Stimulated activated CD8-positive, alpha-beta memory T cell treated with anti-CD3 and anti-CD28 coated beads, Interleukin-15, amount 100 ng/mL, for 24 hours (primary cell): ENCODE measurements around the gene CATSPER1.
A peak's percentile ranks its signal among the peaks of the same experiment; 100 is the strongest.
"Not testable (repeated sequence)": the region's sequence is repeated elsewhere in the genome, so short reads cannot be mapped to it uniquely, and the experiment has no call there.

ENCODE experiments used
- DNase-seq: peaks from one replicate; pipeline ENCODE4 v3.0.0-alpha.2; 2020; ENCODE audit warnings: low read depth

The CATSPER1 gene

DNA sequence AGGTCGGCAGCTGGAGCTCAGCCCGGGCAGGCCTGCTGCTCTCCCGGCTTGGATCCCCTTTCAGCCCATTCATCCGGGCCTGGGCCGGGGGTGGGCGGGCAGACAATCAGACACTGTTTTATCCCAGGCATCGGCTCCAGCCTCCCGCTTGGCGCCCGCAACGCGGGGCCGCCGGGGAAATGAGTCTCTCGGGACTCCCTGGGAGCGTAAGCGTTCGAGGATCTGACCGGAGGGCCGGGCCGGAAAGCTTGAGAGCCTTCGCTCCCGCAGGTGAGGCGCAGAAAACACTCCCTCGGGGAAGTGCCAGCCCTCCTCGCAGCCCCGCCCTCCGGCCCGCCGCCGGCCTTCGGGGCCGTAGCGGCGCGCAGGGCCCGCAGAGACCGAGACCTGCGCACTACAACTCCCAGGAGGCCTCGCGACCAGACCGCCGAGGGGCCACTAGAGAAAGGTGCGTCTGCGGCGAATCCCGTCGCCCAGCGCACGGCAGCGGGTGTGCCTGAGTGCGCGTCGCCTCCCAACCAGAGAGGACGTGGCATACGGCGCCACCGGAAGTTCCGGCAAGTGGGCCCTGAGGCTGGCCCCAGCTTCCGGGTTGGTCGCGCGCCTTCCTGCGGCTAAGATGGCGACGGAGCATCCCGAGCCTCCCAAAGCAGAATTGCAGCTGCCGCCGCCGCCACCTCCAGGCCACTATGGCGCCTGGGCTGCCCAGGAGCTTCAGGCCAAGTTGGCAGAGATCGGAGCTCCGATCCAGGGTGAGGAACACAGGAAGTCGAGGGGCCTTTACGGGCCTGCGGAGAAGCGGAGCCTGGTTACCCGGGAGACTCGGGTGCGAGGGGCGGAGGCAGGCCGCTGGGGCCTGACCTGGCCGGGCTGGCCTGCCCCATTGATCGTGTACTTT is 25.7 kb upstream of the CATSPER1 start, which contains the start of gene SF3B2:
SF3B2 (plus strand) TSS at position 599 of the 898 bp plus-strand sequence; CDS start at position 620, 21 bp downstream.
- DNase-seq, result peak; percentile 82

DNA sequence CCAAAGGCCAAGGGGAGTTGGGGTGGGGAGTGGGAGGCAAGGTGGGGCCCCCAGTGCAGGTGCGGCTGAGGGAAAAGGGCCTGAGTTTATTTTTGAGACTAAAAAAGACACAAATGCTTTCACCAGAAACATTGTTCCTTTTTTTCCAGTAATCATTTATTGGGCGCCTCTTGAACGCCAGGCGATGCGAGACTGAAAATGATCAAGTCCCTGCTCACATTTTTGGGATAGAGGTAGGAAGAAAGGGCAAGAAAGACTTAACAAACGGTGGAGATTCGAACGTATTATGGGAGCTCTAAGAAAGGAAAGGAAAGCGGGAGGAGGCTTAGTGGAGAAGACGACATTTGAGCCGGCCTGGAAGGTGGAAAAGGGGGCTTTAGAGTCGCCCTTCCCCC is 25.1 kb upstream of the CATSPER1 start:
- no peak for DNase-seq

DNA sequence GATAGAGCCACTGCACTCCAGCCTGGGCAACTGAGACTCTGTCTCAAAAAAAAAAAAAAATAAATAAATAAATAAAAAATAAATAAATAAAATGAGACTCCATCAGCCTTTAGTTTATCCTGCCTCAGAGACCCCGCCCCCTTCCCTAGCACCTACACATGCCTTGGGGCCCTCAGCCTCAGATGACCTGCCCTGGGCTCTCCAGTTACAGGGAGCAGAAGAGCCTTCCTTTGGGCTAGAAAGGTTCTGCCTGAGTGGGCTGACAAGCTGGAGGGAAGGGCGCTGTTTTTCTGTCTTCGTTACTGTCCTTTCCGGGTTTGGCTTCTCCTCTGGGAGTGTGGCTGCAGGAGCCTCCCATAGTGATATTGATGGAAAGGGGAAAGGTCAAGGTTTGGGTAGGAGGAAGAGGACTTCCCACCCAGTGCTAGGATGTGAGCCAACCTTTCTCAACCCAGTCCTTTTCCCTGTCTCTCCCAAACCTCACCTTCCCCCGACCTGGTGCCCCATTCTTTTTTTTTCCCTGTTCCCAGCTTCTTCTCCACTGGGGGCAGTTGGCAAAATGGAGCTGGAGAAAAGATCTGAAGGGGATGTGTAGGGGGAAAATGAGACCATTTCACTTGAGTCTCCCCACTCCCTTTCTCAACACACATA is 24.4 kb upstream of the CATSPER1 start:
- DNase-seq, result no peak

DNA sequence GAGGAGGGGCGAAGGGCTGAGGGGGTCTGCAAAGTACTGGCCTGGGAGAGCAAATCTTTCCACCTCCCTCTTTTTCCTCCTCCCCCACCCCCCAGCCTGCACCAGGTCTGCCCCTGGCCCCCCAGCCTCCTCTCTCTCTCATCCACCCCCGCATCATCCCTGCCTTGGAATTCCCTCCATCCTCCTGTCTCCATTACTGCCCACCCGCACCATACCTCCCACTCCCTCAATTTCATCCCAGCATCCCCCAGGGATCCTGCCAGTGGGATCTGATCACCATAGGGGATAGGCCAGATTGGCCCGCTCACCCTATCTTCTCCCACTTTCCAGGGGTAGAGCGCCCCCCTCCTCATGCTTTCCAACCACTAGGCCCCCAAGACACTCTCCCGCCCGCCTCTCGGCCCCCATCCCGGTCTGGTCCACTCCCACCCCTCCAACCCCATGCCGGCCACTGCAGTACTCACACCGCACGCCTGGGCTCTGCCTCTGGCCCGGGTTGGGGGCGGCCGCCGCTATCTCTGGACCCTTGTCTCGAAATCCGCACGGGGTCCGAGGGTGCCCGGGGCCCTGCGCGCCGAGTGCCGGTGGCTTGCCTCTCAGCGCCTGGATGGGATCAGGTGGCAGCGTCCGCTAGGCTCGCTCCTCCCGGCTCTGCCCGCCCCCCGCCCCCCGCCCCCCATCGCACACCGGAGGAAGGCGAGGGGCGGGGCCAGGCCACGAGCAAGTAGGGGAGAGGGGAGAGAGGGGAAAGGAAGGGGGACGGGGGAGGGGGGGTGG is 22.5 kb upstream of the CATSPER1 start, which contains the start of gene GAL3ST3:
GAL3ST3 (minus strand) TSS at position 615 of the 777 bp plus-strand sequence. CDS start 3,746 bp downstream, outside the sequence.
- no peak for DNase-seq

DNA sequence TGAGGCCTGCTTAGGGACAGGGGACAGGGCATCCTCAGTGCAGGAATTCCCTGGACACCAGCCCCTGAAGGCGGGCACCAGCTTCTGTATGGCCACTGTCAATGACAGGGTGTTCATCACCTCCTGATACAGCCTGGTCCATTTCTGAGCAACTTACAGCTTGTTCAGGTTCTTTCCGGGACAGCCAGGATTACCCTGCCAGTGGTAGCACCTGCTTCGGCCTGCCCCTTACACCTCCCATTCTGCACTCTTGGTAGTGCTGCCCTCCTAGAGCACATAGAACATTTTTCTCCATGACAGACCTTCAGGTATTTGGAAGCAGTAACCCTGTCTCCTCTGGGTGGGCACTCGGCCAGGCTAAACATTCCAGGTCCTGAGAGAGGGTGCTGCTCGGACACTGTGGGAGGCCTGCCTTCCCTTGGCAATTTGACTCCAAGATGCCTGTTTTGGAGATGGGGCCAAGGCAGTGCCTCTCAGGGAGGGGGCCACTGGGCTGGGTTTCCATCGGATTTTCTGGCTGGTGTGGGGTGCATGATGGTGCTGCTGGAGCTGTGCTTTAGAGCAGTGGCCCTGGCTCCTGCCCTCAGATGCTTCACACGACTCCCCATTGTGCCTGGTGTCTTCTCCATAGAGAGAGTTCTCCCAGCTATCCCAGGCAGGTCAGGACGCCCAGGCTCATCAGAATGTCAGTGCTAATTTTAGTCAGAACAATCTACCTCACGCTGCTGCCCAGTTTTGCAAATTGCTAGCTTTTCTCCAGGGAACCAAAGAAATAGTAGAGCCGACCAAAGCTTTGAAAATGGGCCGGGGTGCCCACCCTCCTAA is 21.5 kb upstream of the CATSPER1 start:
- DNase-seq, result no peak

DNA sequence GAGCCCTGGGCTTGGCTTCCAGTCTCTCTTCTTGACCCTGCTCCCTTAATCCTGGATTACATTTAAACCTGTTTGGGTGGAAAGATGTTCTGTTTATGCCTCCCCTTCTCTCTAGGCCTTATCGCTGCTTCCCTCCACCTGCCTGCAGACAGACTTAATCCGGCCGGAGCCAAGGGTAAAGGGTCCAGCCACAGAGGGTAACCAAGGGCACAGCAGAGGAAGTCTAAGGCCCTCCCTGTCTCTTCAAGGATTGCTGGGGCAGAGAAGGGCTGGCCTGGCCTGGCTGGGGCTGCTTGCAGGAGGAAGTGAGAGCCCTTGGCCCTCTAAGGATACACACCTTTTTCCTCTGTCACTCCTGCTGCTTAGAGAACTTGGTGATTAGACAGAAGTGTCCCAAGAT is 20.6 kb upstream of the CATSPER1 start:
- no peak for DNase-seq

DNA sequence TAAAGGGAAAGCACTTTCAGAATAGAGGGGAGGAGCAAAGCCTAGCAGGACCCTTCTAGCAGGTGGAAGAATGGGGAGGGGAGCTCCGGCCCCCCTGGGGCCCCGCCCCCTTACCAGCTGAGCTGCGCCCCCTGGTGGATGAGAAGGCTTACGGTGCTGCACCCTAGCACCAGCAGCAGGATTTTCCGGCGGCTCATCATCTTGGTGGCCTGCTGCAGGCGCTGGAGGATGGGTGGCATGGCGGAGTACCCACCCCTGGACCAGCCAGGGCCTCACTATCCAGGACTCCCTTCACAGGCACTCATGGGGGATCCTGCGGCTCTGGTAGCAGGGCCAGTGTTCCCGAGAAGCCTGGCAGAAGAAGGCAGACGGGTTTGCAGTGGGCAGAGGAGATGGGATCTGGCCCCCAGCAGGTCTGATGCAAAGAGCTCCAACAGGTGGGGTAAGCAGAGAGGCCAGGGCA is 18.9 kb upstream of the CATSPER1 start:
- peak; percentile 76 for DNase-seq

DNA sequence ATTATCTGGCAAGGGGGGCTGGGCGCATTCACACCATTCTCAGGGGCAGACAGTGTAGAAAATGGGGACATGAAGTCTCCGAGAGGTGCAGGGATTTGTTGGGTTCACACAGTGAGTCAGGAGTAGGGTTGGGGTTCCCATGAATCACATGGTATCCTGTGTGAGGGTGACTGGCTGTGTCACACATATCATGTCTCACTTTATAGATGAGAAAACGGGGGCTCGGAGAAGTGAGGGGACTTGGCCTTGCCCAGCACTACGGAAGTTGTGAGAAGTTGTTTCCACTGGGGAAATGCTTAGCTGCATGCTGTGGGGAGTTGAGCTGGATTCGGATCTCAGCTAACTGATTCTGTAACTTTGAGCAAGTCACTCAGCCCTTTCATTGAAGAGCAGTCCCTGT is 18.5 kb upstream of the CATSPER1 start:
- no peak for DNase-seq

DNA sequence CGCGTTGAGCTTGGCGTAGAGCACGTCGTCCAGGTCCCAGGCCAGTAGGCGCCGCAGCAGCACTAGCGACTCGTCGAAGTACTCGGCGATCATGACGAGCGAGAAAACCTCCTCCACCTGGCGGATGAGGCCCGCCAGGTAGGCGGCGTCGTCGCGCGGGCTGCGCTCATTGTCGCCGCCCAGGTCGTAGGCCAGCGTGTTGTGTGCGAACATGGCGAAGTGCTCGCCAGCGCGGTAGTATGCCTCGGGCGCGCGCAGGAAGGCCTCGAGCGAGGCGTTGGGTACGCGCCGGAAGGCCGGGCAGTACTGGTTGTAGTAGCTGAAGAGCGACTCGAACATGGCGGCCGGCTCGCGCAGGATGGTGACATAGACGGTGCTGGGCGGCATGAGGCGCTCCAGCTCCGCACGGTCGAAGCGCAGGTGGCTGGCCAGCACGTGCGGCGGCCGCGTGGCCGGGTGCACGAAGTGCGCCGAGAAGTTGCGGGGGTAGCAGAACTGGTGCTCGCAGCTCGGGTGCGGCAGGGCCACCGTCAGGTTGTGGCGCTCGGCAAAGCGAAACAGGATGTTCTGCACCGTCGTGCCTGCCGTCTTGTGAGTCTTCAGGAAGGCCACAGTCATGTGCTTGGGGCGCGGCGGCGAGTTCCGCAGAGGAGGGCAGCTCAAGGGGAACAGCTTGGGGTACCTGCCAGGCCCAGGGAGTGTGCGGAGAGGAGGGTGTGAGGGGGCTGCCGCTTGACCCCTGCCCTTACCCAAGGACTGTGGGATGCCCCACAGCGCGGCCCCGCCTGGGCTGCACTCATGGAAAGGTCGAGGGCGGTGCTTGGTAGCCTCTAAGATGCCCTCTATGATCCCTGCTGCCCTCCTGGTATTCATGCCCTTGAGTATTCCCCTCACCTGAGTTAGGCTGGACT is 17.0 kb upstream of the CATSPER1 start:
- no peak for DNase-seq

DNA sequence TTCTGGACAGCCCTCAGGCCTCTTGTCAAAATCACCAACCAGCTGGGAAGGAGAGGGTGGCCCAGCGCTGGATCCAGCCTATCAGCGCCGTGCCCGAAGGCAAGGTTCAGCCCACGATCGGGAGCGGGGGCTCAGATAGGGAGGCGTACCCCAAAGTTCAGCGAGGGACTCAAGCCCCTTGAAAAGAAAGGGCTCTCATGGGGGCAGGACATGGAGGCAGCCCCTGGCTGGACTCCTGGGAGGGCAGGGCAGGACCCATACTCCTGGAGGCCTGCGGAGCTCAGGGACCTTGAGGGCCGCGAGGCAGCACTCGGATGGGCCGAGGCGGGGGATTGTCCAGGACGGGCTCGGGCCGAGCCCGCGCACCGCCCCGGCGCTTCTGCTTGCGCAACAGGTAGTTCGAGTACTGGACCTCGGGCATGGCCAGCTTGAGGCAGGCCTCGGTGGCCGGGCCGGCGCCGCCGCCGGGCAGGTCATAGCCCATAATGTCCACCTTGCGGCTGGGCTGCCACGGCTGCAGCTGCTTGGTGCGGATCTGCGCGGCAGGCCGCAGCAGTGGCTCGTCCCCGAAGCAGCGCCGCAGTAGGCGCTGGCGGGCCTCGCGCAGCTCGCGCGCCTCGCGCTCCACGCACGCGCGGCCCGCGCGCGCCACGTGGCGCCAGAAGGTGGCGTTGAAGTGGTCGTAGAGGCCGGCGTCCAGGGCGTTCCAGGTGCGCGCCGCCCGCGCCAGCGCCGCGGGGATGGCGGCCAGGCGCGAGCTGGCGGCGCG is 16.1 kb upstream of the CATSPER1 start:
- DNase-seq, result no peak

DNA sequence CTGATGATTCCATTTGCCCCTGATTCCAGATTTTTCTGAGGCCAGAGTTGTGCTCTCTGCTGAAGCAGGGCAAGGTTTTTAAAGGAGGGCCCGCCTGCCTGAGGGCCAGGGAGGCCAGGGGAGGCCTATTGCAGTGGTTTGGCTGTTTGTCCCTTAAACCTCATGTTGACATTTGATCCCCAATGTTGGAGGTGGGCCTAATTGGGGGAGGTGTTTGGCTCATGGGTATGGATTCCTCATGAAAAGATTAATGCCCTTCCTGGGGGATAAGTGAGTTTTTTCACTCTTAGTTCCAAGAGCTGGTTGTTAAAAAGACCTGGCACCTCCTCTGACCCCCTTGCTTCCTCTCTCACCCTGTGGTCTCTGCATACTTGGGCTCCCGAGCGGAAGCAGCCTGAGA is 13.5 kb upstream of the CATSPER1 start:
- no peak for DNase-seq

DNA sequence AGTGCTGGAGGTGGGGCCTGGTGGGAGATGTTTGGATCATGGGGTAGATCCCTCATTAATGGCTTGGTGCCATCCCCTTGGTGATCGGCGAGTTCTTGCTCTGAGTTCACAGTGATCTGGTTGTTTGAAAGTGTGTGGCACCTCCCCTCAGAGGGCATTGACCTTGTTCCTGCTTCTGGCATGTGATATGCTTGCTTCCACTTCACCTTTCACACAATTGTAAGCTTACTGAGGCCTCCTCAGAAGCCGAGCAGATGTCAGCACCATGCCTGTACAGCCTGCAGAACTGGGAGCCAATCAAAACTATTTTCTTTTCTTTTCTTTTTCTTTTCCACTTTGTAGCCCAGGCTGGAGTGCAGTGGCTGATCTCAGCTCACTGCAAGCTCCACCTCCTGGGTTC is 11.0 kb upstream of the CATSPER1 start:
- DNase-seq, result no peak

DNA sequence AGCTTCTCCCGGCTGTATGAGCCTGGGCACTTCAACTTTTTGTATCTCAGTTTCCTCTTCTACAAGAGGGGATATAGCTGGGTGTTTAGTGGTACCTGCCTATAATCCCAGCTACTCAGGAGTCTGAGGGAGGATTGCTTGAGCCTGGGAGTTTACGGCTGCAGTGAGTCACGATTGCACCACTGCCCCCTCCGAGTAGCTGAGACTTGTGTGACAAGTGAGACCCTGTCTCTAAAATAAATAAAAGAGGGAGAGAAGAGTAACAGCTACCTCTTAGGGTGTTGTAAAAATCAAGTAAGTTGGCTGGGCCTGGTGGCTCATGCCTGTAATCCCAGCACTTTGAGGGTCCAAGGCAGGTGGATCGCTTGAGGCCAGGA is 10.0 kb upstream of the CATSPER1 start:
- no peak for DNase-seq

DNA sequence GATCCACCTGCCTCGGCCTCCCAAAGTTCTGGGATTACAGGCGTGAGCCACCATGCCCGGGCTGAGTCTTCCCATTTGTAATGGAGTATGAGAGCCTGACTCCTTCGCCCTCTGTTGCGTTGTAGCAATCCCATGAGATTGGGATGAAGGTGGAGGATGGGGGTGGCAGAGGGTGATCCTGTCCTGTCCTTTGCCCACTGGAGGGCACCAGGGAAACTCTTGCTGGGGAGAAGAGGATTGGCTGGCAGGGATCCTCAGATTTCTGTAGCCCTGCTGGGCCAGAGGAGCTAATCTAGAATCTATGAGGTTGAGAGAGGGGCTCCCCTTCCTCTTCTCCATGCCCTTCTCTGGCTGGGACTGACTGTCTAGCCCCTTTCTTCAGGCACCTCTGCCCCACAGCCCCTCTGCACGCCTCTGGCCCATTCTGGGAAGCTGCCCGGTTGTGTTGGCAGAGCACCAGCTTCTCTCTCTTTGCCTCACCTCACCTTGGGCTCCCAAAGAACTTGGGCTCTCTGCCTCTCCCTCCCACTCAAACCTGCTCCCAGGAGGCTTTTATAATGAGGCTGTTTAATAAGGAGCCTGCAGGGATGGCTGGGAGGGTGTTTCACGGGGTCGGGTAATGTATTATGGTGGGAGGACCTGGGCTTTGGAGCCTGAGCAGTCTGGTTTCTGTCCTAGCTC is 9.5 kb upstream of the CATSPER1 start:
- DNase-seq, result no peak

DNA sequence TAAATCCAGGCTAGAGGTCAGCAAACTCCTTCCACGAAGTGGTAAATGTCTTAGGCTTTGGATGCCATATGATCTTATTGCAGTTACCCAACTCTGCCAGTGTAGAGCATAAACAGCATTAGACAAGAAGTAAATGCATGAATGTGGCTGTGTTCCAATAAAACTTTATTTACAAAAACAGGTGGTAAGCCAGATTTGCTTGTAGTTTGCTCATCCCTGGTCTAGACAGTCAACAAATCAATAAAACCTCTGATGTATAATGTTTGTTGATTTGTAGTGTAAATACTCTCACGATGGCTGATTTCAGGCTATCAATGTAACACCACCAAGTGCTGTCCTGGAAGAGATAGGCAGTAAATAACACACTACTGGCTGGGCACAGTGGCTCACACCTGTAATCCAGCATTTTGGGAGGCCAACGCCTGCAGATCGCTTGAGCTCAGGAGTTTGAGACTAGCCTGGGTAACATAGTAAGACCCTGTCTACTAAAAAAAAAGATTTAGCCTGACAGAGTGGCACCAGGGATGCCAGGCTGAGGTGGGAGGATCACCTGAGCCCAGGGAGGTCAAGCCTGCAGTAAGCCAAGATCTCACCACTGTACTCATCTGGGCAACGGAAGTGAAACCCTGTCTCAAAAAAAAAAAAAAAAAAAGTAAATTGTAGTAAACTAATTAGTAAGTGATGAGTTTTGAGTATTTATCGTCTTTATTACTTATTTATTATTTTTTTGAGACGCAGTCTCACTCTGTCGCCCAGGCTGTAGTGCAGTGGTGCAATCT is 6.9 kb upstream of the CATSPER1 start:
- no peak for DNase-seq

DNA sequence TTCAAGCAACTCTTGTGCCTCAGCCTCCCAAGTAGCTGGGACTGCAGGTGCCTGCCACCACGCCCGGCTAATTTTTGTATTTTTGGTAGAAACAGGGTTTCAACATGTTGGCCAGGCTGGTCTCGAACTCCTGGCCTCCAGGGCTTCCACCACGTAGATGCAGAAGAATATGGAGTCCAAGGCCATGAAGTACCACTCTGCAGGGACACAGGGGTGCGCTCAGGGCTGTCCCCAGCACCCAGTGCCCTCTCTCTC is 3.2 kb downstream of the CATSPER1 start:
- DNase-seq, result not testable (repeated sequence)

DNA sequence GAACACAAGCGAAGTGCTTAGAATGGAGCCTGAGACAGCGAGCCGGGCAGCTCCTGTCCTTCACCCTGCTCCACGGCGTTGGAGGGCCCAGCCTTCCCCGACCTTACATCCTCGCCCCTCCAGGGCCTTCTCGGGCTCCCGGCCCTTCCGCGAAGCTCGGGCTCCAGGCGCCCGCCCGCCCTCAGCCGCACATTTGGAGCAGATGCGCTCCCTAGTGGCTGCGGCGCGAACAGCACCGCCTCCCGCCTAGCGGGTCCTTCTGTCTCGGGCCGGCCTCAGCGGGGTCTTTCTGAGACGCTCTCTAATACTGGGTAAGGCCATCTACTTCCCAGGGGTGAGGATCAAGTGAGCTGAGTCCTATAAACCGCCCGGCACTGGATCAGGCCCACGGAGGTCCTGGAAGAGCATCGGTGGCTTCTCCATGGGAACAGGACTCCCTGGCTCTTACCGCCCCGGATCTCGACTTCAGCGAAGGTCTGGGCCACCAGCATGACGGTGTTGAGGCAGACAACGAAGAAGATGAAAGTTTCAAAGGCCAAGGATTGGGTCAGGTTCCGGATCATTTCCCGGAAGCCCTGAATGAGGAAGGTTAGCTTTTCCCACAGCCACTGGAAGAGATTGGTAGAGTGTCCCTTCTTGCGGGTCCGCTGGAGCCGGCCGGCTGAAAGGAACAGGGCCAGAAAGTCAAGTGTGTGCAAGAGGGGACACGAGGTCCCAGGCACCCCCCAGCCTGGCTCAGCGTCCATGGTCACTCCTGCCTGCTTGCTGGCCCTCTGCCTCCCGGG is 3.7 kb downstream of the CATSPER1 start:
- DNase-seq, result peak; percentile 78
